OCI-LY1 (cell line): ENCODE data around the gene DCDC1.

Experiments
- H2AFZ ChIP-seq: fragments of 200-600 bp; sonication (generic), shearing (Covaris generic); 2 replicates; pipeline ENCODE4 v1.6.0; 2014; ENCODE audit warnings: antibody characterized with exemption, mild to moderate bottlenecking, low read length
- H3F3A ChIP-seq: fragments of 200-600 bp; sonication (generic), shearing (Covaris generic); 2 replicates; pipeline ENCODE4 v1.6.0; 2014; ENCODE audit warnings: mild to moderate bottlenecking, antibody characterized with exemption, low read length, moderate library complexity; ENCODE audit not compliant: insufficient read depth
- H3K27ac ChIP-seq: fragments of 200-600 bp; sonication (generic); 2 replicates; pipeline ENCODE4 v1.5.1; 2014; ENCODE audit warnings: low read length, mixed run types, mild to moderate bottlenecking, low read depth; ENCODE audit not compliant: poor library complexity, severe bottlenecking
- H3K27me3 ChIP-seq: fragments of 200-600 bp; sonication (generic); 2 replicates; pipeline ENCODE4 v1.6.0; 2014; ENCODE audit warnings: antibody characterized with exemption, mild to moderate bottlenecking, low read length, moderate library complexity; ENCODE audit not compliant: insufficient read depth
- H3K36me3 ChIP-seq: fragments of 200-600 bp; sonication (generic); 2 replicates; pipeline ENCODE4 v1.6.1; 2014; ENCODE audit warnings: mild to moderate bottlenecking, antibody characterized with exemption, low read length, moderate library complexity, mixed read lengths; ENCODE audit not compliant: insufficient read depth
- H3K4me1 ChIP-seq: fragments of 200-600 bp; sonication (generic); 2 replicates; pipeline ENCODE4 v1.5.1; 2014; ENCODE audit warnings: mild to moderate bottlenecking, low read length, moderate library complexity; ENCODE audit not compliant: insufficient read depth, severe bottlenecking
- H3K4me2 ChIP-seq: fragments of 200-600 bp; sonication (generic), shearing (Covaris generic); 2 replicates; pipeline ENCODE4 v1.6.1; 2014; ENCODE audit warnings: low read length
- H3K4me3 ChIP-seq: fragments of 200-600 bp; sonication (generic); 2 replicates; pipeline ENCODE4 v1.5.1; 2014; ENCODE audit warnings: low read length, low read depth, mild to moderate bottlenecking, mixed read lengths; ENCODE audit not compliant: poor library complexity, severe bottlenecking
- H3K79me2 ChIP-seq: fragments of 200-600 bp; shearing (Covaris generic); 2 replicates; pipeline ENCODE4 v1.6.1; 2016; ENCODE audit warnings: mixed run types, low read length, mixed read lengths; ENCODE audit not compliant: insufficient read depth
- H3K9ac ChIP-seq: fragments of 200-600 bp; sonication (generic), shearing (Covaris generic); 2 replicates; pipeline ENCODE4 v1.6.1; 2014; ENCODE audit warnings: mild to moderate bottlenecking, low read length, mixed read lengths
- H3K9me2 ChIP-seq: fragments of 200-600 bp; sonication (generic), shearing (Covaris generic); 2 replicates; pipeline ENCODE4 v1.6.1; 2014; ENCODE audit warnings: low read depth, mild to moderate bottlenecking, low read length, mixed read lengths
- H3K9me3 ChIP-seq: fragments of 200-600 bp; shearing (Covaris generic); 2 replicates; pipeline ENCODE4 v1.6.1; 2014; ENCODE audit warnings: low read length, mixed read lengths
- H4K20me1 ChIP-seq: fragments of 200-600 bp; sonication (generic), shearing (Covaris generic); 2 replicates; pipeline ENCODE4 v1.6.0; 2016; ENCODE audit warnings: mild to moderate bottlenecking, low read length; ENCODE audit not compliant: insufficient read depth
- CTCF ChIP-seq: fragments of 200-600 bp; sonication (generic), shearing (Covaris generic); IDR thresholded peaks from 2 replicates; pipeline ENCODE4 v1.5.1; 2017; ENCODE audit warnings: mild to moderate bottlenecking, antibody characterized with exemption, low read length, moderate library complexity, mixed read lengths
- EZH2 ChIP-seq: fragments of 200-600 bp; sonication (generic), shearing (Covaris generic); IDR thresholded peaks from 2 replicates; pipeline ENCODE4 v1.8.0; 2017; ENCODE audit warnings: borderline replicate concordance, mixed run types, mild to moderate bottlenecking, antibody characterized with exemption, low read length, moderate library complexity, mixed read lengths

The DCDC1 gene

GRCh38 chr11:31233425-31233824, 136.1 kb downstream of the DCDC1 start:
- TF ChIP-seq CTCF (no peak; the same call in 1 of the 2 replicates), EZH2 (no peak)
- Histone ChIP-seq H3K9me3 (no peaks in the 10 kb centered on the region), H3K4me1 (no peaks in the 10 kb centered on the region), H3K9me2 (no peaks in the 10 kb centered on the region), H3K27ac (no peak overlapping the region), H2AFZ (no peak overlapping the region), H3K27me3 (no peaks in the 10 kb centered on the region), H3K4me2 (no peak overlapping the region), H3K9ac (no peak overlapping the region), H3F3A (no peaks in the 10 kb centered on the region), H4K20me1 (no peaks in the 10 kb centered on the region), H3K4me3 (no peak overlapping the region), H3K36me3 (no peaks in the 10 kb centered on the region), H3K79me2 (no peaks in the 10 kb centered on the region)

- Histone ChIP-seq H3K4me1 (no peaks in the 10 kb centered on the region), H4K20me1 (no peaks in the 10 kb centered on the region), H3K9ac (no peak overlapping the region), H3K9me3 (no peaks in the 10 kb centered on the region), H3K79me2 (no peaks in the 10 kb centered on the region), H3K4me3 (no peak overlapping the region), H3K4me2 (no peak overlapping the region), H3K9me2 (no peaks in the 10 kb centered on the region), H2AFZ (no peak overlapping the region), H3K36me3 (no peaks in the 10 kb centered on the region), H3F3A (no peaks in the 10 kb centered on the region), H3K27ac (no peak overlapping the region), H3K27me3 (no peaks in the 10 kb centered on the region)
- TF ChIP-seq EZH2 (no peak), CTCF (no peak)
Observed at GRCh38 chr11:31231601-31232000, 137.9 kb downstream of the DCDC1 start.

DNA sequence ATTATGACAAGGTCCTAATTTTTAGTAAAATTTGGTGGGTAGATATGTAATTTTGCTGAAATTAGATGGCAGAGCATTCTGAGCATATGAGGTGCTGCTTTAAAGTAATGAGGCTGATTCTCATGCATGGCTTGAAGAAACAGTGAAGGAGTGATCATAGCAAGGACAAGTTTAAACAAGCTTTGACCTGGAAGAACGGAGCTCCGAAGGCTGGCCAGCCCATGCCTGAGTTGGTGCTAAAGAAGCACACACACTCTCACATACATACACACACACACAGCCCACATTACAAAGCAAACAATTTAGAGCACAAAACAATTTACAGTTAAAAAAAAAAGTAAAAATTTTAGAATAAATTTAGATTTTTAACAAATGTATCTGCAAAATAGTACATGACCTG, 150.7 kb downstream of the DCDC1 start:
- Histone ChIP-seq H2AFZ (no peak overlapping the region), H3K27me3 (no peaks in the 10 kb centered on the region), H3K36me3 (no peaks in the 10 kb centered on the region), H4K20me1 (no peaks in the 10 kb centered on the region), H3K9me3 (no peaks in the 10 kb centered on the region), H3K9ac (no peak overlapping the region), H3K9me2 (no peaks in the 10 kb centered on the region), H3K79me2 (no peaks in the 10 kb centered on the region), H3K27ac (no peak overlapping the region), H3K4me2 (no peak overlapping the region), H3K4me1 (no peaks in the 10 kb centered on the region), H3F3A (no peaks in the 10 kb centered on the region), H3K4me3 (no peak overlapping the region)
- TF ChIP-seq CTCF: no peak
- TF ChIP-seq EZH2: no peak
